Femur (tissue), 1 donor: ENCODE measurements around the gene PXN.
A peak's percentile ranks its signal among the peaks of the same experiment; 100 is the strongest.

Experiments used
- DNase-seq: peaks from one replicate; pipeline ENCODE4 v3.0.0-alpha.2; 2017

Gene PXN

DNA sequence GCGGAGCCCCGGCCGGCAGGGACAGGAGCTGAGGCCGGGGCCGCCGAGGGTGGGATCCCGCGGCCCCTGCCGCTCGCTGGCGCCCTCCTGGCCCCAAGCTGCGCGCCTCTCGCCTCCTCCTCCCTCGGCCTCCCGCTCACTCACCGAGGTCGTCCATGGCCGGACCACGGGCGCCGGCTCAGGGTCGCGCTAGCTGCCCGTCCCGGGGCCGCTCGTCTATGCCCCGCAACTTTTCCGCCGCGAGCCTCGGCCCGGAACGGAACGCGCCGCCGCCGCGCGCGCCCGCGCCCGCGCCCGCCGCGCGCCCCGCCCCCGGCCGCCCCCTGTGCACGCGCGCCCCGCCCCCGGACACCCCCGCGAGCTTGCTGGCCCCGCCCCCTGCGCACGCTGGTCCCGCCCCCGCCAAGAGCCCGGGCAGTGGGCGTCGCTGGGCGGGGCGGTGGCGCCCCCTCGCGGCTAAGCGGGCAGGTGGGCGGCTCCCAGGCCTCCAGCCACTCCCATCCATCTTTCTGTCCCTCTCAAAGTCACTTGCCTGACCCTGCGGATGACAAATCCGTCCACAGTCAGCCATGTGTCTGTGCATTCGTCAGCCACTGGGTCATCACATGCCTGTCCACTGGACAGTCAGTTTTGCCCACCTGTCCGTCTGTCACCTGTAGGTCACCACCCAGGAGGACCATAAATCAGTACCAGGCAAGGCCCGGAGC is at the start of gene PXN:
PXN (minus strand) TSS at position 258 of the 707 bp plus-strand sequence; CDS start at position 157, 101 bp downstream.
- DNase-seq: peak; percentile 93

DNA sequence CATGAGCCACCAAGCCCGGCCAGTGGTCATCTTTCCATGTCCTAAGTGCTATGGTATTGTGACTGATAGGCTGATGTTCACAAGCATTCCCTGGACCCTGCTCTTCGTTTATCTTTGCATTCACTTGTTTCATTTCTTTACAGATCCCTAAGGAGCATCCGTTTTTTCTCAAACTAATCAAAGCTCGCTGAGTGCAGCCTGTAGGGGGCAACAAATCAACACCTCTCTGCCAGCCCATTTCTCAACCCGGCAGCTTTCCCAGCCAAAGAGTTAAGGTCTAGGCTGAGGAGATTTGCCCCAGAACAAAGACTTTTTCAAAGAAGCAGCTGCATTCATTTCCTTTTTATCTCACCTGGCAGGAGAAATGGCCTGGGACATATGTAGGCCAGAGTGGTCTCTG is 48.7 kb upstream of the PXN start:
- no peak for DNase-seq

DNA sequence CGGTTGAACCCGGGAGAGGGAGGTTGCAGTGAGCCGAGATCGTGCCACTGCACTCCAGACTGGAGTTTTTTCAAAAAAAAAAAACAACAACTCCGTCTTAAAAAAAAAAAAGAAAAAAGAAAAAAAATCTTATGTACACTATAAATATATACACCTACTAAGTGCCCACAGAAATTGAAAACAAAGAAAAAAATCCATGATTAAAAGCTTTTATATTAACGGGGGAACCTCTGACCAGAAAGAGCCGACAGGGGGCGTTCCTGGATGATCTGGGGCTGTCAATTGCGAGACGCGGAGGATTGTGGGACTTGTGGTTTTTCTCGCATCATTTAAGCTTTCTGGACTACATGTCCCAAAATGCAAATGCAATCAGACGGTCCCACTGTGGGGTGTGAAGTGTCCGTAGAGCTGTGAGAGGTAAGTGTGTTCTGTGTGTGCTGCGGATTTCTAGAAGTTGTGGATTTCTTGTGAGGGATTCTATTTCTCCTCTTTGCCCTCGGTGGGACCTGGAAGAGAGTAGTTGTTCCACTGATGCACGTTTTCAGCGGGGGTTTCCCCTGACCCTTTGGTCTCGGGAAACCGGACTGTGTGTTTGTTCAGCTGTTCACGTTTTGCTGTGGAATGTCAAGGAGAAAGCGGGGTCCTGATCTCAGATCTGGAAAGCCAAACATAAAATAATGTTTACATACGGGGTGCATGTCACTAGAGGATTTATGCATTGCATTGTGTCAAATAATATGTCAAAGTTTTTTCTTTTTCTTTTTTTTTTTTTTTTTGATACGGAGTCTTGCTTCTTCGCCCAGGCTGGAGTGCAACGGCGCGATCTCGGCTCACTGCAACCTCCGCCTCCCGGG is 36.7 kb upstream of the PXN start, which contains the start of gene SIRT4:
SIRT4 (plus strand) TSS at position 360 of the 854 bp plus-strand sequence. CDS start 1,241 bp downstream, outside the sequence.
- peak; percentile 94 for DNase-seq

GRCh38 chr12:120292661-120293531 is 27.4 kb upstream of the PXN start, which contains the start of gene RNU4-1:
TSS of gene RNU4-1 (minus strand) at chr12:120293237.
- DNase-seq: peak; percentile 87

DNA sequence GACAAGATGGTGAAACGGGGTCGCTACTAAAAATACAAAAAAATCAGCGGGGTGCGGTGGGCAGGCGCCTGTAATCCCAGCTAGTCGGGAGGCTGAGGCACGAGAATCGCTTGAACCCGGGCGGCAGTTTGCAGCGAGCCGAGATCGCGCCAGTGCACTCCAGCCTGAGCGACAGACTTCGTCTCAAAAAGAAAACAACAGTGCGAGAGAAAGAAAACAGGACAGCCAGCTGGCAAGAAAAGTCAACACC is 26.8 kb upstream of the PXN start:
- no peak for DNase-seq

DNA sequence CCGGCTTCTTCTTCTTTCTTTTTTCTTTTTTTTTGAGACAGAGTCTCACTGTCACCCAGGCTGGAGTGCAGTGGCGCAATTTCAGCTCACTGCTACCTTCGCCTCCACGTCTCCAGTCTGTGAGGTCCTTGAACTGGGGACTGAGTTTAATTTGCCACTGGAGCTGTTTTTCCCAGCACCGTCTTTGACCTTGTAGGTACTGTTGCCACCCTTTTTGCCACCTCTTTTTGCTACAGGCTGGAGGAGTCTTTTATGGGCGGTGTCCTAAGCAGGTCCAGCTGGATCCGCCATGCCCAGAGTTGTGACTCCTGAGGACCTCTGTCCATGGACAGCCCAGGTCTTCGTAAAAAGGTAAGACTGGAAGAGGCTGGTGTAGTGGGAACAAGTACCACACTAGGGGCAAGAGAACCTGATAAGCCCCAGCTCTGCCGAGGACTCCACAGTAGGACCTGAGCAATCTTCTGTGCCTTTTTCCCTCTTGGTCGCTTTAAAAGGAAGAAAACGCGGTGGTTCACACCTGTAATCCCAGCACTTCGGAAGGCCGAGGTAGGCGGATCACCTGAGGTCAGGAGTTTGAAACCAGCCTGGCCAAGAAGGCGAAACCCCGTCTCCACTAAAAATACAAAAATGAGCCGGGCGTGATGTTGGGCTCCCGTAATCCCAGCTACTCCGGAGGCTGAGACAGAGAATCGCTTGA is 25.2 kb upstream of the PXN start:
- peak; percentile 34 for DNase-seq

DNA sequence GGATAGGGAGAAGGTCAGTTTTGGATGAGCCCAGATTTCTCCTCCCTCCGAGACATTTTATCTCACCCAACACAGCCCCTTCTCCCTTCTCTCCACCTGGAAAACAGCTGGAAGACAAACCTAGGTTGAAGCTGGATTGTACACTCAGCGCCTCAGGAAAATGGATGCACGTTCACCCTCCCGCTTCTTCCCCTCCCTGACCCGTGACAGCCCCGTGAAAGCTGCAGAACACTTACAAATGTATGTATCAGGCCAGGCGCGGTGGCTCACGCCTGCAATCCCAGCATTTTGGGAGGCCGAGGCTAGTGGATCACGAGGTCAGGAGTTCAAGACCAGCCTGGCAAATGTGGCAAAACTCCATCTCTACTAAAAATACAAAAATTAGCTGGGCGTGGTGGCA is 22.0 kb upstream of the PXN start:
- DNase-seq: no peak

DNA sequence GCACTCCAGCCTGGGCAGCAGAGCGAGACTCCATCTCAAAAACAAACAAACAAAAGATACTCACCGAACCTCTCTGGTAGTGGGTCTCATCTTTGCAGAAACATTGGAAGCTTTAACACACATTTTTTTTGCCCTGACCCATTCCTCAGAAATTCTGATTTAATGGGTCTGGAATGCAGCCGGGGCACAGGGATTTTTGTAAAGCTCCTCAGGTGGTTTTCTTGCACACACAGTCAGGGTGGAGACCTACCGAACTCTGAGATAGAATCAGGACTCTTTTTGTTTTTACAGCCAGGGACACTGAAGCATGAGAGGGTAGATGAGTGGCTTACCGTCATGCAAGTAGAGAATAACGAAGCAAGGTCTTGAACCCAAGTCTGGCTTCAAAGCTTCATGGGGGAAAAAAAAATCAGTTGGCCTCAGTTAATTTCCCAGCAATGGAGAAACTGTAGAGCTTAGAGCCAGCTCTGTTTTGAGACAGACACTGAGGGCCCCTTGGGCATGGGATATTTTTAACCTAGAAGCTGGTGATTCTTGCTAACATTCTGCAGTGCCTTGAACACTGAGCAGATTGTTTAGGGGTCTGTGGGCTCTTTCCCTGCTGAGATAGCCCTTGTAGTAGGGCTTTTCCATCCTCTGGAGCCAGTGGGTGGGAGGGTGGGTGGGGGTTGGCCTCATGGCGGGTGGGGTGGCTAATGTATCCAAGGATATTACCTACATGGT is 21.4 kb upstream of the PXN start:
- no peak for DNase-seq

GRCh38 chr12:120284381-120284780 is 18.9 kb upstream of the PXN start:
- DNase-seq: no peak

DNA sequence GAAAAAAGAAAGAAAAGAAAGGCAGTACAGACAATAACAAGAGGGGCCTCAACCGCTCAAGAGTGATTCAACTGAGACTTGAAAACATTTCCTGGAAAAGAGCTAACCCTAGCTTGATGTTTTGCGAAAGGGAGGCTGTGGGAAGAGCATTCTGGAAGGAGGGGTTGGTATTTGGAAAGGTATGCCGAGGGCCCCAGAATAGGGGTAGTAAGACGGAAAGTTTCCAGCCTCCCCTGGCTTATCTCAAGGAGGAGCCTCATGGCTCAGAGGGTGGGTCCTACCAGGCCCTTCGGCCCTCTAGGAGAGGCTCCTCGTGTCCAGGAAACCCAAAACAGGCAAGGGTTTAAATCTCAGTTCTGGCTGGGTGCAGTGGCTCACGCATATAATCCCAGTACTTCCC is 17.8 kb upstream of the PXN start:
- DNase-seq: no peak

- no peak for DNase-seq
Measured at GRCh38 chr12:120278137-120279069, 12.9 kb upstream of the PXN start.

DNA sequence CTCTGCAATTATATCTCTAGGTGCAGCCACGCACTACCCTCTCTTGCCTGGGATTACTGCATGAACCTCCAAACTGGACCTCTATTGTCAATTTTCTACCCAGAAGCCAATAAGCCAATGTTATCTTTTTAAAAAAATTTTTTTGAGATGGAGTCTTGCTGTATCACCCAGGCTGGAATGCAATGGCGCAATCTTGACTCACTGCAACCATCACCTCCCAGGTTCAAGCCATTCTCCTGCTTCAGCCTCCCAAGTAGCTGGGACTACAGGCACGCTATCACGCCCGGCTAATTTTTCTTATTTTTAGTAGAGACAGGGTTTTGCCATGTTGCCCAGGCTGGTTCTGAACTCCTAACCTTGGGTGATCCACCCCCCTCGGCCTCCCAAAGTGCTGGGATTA is 11.2 kb upstream of the PXN start:
- no peak for DNase-seq

- DNase-seq: no peak
Measured at GRCh38 chr12:120267736-120268135, 2.2 kb upstream of the PXN start.

- no peak for DNase-seq
Measured at GRCh38 chr12:120266180-120266870, 795 bp upstream of the PXN start.

- peak; percentile 41 for DNase-seq
Measured at GRCh38 chr12:120264904-120265472, 542 bp downstream of the PXN start.

GRCh38 chr12:120264086-120264903 is 1.2 kb downstream of the PXN start:
- DNase-seq: no peak

DNA sequence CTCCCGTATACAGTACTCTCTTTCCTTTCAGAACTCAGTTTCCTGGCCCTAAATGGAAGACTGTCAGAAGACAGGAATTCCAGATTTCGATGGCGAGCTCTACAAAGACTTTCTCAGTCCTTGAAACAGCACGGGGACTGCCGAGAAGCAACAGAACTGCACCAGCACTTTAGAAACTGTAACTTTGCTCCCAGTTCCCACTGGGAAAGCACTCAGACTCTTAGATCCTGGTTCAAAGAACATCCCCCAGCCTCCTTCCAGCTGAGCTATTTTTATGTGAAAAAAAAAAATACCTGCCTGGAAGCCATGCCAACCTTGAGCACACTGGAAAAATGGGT is 1.8 kb downstream of the PXN start:
- no peak for DNase-seq

- DNase-seq: peak; percentile 65
Measured at GRCh38 chr12:120262852-120263747, 2.4 kb downstream of the PXN start.
